ENCODE data around the gene TMEM255B.

- TF ChIP-seq CTCF (optimal IDR thresholded peaks at IDR 0.05 in 1 of 3, IDR thresholded peaks at IDR 0.05 in 1 of 3, conservative IDR thresholded peaks at IDR 0.05 in 1 of 3; ENCODE audit: extremely low read depth in 1 of 3, insufficient read depth in 2 of 3, low read length in 3 of 3) = no peak
- no peak for TF ChIP-seq EZH2 (IDR thresholded peaks at IDR 0.05; ENCODE audit: low read length)
These were observed 22.7 kb upstream of the TMEM255B start for GRCh38 chr13:113736258-113736731.
